ENCODE measurements around the gene ITPKA. TPM values are rescaled to one million over a fixed set of nuclear protein-coding genes. Genes with fewer than 3 reads are reported as not detected.
"Not testable (repeated sequence)": the region's sequence is repeated elsewhere in the genome, so short reads cannot be mapped to it uniquely, and the experiment has no call there.

The ITPKA gene
- under 1 TPM; 0.20 to 0.47 (median 0.27) TPM for total RNA-seq

DNA sequence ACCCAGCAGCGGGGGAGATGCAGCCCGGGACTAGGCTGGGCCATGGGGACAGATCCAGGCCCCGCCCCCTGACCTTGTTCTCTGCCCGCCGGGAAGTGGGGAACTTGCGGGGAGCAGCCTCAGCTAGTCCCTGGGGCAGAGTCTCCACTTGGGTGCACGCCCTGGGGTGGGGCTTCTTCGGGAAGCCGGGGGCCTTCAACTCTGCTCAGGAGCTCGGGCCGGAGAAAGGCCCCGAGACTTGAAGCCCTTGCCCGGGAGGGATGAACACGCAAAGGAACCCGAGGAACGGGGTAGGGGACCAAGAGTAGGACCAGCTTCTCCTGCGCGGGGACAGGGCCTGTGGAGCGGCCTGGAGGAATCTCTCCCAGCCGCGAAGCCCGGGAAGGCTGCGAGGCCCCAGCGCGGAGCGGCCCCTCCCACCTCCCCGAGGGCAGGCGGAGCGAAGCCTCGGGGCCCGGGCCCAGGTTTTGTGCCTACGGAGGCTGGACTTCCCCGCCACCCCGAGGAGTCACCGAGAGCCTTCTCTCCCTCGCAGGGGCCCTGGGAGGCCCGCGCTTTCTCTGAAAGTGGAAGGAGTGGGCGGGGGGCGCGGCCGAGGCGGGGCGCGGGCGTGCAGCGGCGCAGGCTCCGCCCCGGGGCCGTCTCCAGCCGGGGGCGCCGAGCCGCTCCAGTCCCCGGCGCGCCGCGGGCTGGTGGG is at the start of gene ITPKA:
Gene ITPKA, plus strand, starts transcription at position 670 of the 697 bp plus-strand sequence. CDS start 54 bp downstream, outside the sequence.
- H3K9me3 Mint-ChIP-seq: no peaks in the 10 kb centered on the region
- H3K4me1 Mint-ChIP-seq (ENCODE audit: low read depth): peaks cover 26% of the 10 kb centered on the region
- DNase-seq: peak; percentile 88
- peak; percentile 87 to 90 for ATAC-seq
- H3K36me3 Mint-ChIP-seq (ENCODE audit: insufficient read depth): no peaks in the 10 kb centered on the region
- peaks cover 37% of the 10 kb centered on the region for H3K27me3 Mint-ChIP-seq (ENCODE audit: low read depth)
- peak within 1 kb of the TSS; percentile 75 for H3K4me3 Mint-ChIP-seq

DNA sequence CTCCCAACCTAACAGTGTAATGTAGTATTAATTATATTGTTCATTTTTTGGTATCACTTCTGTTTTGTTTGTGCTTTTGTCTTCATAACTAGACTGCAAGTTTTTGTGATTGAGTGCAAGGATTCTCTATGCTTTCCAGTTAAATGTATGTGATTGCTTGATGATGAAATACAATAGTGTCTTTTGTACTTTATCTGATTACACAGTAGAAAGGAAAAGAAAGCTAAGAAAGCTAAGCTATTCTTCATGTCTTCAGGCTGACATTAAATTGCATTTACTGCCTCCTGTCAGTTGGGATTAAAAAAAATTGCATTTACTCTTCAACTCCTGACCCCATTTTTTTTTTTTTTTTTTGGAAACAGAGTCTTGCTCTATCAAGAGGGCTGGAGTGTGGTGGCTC is 48.3 kb upstream of the ITPKA start:
- Mint-ChIP-seq H3K27me3 (ENCODE audit: low read depth) (no peaks in the 10 kb centered on the region), H3K9me3 (no peaks in the 10 kb centered on the region), H3K36me3 (ENCODE audit: insufficient read depth) (peaks cover 16% of the 10 kb centered on the region), H3K4me1 (ENCODE audit: low read depth) (peaks cover 15% of the 10 kb centered on the region), H3K4me3 (no peak overlapping the region)
- no peak for DNase-seq
- ATAC-seq: no peak

DNA sequence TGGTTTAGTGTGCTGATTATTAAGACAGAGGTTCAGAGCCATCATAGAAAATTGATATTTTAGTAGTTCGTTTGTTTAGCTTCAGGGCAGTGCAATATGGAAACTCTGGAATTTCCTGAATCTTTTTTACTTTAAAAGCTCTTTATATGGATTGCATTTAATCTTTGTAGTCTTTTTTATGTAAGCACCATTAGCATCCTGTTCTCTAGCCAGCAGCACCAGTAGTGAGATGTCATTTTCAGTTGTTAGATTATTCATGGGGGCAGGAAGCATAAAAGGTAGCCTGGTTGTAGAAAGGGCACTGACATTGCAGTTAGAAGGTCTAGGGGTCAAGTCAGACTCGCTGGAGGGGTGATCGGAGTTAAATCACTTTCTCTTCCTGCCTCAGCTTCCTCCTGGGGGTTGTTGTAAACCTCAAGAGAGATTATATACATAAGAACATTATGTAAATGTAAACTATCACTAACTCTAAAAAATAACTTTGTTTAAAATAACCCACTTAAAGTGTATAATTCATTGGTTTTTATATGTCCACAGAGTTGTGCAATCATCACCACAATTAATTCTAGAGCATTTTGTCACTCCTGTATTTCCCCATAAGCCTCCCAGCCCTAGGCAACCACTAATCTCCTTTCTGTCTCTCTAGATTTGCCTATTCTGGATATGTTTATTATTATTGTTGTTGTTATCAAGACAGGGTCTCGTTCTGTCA is 31.4 kb upstream of the ITPKA start:
- no peaks in the 10 kb centered on the region for H3K27me3 Mint-ChIP-seq (ENCODE audit: low read depth)
- H3K9me3 Mint-ChIP-seq: no peaks in the 10 kb centered on the region
- no peak for ATAC-seq
- H3K36me3 Mint-ChIP-seq (ENCODE audit: insufficient read depth): peaks cover 31% of the 10 kb centered on the region
- H3K4me1 Mint-ChIP-seq (ENCODE audit: low read depth): peaks cover 7% of the 10 kb centered on the region
- DNase-seq: no peak
- H3K4me3 Mint-ChIP-seq: no peak overlapping the region

DNA sequence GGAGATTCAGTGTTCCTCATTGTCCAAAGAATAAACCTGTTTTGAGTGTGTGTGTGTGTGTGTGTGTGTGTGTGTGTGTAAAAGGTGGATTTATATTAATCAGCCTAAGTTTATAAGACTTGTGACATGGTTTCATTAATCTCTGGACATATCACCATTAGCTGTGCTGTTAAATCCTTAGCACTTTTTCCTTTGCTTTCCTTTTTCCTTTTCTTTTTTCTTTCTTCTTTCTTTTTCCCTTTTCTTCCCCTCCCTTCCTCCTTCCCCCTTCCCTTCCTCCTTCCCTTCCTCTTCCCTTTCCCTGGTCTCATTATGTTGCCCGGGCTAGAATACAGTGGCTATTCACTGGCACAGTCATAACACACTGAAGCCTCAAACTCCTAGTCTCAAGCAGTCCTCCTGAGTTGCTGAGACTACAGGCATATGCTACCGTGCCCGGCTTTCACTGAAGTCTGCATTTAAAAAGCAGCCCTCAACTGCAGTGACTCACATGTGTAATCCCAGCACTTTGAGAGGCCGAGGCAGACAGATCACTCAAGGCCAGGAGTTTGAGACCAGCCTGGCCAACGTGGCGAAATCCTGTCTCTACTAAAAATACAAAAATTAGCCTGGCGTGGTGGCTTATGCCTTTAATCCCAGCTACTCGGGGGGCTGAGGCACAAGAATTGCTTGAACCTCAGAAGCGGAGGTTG is 28.6 kb upstream of the ITPKA start:
- Mint-ChIP-seq H3K4me3 (no peak overlapping the region), H3K27me3 (ENCODE audit: low read depth) (no peaks in the 10 kb centered on the region), H3K36me3 (ENCODE audit: insufficient read depth) (peaks cover 25% of the 10 kb centered on the region), H3K9me3 (no peaks in the 10 kb centered on the region), H3K4me1 (ENCODE audit: low read depth) (peaks cover 7% of the 10 kb centered on the region)
- ATAC-seq (no peak), DNase-seq (no peak)

DNA sequence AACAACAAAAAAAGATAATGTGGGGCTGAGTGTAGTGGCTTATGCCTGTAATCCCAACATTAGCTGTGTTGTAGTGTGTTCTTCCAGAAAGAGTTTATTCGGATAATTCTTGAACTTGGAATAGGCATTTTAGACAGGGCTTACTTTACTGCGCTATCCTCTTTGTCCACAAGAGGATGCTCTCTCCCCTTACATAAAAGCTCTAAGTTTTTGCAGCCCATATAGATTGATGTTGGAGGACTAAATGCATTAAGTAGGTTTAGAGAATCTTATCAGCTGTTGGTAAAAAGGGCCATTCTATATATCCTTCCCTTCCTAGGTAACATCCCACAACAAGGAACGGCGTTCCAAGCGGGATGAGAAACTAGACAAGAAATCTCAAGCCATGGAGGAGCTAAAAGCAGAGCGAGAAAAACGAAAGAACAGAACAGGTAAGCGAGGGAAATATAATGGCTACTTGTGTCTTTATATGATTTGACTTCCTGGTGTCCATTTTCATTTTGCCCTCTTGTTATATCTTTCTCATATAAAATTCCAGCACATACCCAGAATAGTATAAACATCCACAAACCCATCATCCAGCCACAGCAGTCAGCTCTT is 27.8 kb upstream of the ITPKA start:
- no peak for DNase-seq
- H3K4me1 Mint-ChIP-seq (ENCODE audit: low read depth): peaks cover 7% of the 10 kb centered on the region
- H3K4me3 Mint-ChIP-seq: no peak overlapping the region
- ATAC-seq: no peak
- no peaks in the 10 kb centered on the region for H3K9me3 Mint-ChIP-seq
- H3K27me3 Mint-ChIP-seq (ENCODE audit: low read depth): no peaks in the 10 kb centered on the region
- H3K36me3 Mint-ChIP-seq (ENCODE audit: insufficient read depth): peaks cover 28% of the 10 kb centered on the region

DNA sequence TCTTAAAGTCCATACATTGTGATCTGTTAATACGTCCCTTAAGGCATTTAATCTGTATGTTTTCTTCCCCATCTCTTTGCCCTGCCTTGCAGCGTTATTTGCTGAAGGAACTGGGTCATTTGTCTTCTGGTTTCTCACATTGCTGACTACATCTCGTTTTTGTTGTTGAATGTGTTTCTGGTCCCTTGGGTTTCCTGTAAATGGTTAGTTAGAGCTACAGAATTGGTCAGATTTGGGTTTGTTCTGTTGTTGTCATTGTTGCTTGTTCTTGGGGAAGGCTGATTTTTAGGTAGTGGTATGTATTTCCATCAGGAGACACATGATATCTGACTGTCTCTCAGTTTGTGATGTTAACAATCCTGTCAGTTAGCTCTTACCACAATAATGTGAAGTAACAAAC is 27.0 kb upstream of the ITPKA start:
- peaks cover 7% of the 10 kb centered on the region for H3K4me1 Mint-ChIP-seq (ENCODE audit: low read depth)
- no peaks in the 10 kb centered on the region for H3K27me3 Mint-ChIP-seq (ENCODE audit: low read depth)
- H3K4me3 Mint-ChIP-seq: no peak overlapping the region
- ATAC-seq (no peak), DNase-seq (no peak)
- peaks cover 33% of the 10 kb centered on the region for H3K36me3 Mint-ChIP-seq (ENCODE audit: insufficient read depth)
- no peaks in the 10 kb centered on the region for H3K9me3 Mint-ChIP-seq

DNA sequence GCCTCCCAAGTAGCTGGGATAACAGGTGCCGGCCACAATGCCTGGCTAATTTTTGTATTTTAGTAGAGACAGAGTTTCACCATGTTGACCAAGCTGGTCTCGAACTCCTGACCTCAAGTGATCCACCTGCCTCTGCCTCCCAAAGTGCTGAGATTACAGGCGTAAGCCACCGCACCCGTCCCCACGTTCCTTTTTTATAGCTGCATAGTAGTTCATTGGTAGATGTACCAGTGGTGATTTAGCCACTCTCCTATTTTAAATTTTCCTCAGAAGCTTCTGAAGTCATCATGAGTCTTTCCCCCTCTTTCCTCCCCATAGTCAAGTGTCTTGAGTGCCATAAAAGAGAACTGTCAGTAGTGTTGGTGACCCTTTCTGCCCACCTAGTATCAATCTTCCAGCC is 24.0 kb upstream of the ITPKA start:
- H3K9me3 Mint-ChIP-seq; H3K27me3 Mint-ChIP-seq (ENCODE audit: low read depth); ATAC-seq; H3K4me1 Mint-ChIP-seq (ENCODE audit: low read depth); H3K4me3 Mint-ChIP-seq; DNase-seq: not testable (repeated sequence)
- H3K36me3 Mint-ChIP-seq (ENCODE audit: insufficient read depth): peaks cover 34% of the 10 kb centered on the region

DNA sequence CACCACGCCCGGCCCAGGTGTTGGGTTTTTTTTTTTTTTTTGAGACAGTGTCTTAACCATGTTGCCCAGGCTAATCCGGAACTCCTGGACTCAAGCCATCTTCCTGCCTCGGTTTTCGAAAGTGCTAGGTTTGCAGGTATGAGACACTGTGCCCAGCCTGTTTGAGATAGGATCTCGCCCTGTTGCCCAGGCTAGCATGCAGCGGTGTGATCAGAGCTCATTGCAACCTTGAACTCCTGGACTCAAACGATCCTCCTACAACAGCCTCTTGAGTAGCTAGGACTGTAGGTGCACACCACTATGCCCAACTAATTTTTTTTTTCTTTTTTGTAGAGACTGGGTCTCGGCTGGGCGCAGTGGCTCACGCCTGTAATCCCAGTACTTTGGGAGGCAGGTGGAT is 20.3 kb upstream of the ITPKA start:
- Mint-ChIP-seq H3K9me3 (no peaks in the 10 kb centered on the region), H3K36me3 (ENCODE audit: insufficient read depth) (peaks cover 43% of the 10 kb centered on the region), H3K4me1 (ENCODE audit: low read depth) (no peaks in the 10 kb centered on the region), H3K27me3 (ENCODE audit: low read depth) (no peaks in the 10 kb centered on the region), H3K4me3 (no peak overlapping the region)
- ATAC-seq (no peak), DNase-seq (no peak)

DNA sequence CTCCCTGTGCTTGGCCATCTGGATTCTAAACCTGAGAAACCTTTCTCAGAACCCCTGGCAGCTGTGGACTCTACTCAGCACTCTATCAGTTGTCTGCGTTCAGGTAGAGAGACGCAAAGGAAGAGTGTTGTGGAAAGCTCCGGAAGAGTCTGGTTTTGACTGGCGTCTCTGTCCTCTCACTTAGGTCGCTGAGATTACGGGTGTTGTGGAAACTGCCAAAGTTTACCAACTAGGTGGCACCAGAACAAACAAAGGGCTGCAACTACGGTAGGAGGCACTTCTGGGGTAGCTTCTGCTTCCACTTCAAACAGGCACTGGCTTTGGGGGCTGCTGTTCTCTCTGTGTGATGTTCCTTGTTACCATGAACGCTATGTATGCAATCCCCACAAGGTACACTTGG is 19.2 kb upstream of the ITPKA start:
- Mint-ChIP-seq H3K4me1 (ENCODE audit: low read depth) (no peaks in the 10 kb centered on the region), H3K36me3 (ENCODE audit: insufficient read depth) (peaks cover 50% of the 10 kb centered on the region), H3K9me3 (no peaks in the 10 kb centered on the region), H3K4me3 (no peak overlapping the region), H3K27me3 (ENCODE audit: low read depth) (no peaks in the 10 kb centered on the region)
- DNase-seq (no peak), ATAC-seq (no peak)

DNA sequence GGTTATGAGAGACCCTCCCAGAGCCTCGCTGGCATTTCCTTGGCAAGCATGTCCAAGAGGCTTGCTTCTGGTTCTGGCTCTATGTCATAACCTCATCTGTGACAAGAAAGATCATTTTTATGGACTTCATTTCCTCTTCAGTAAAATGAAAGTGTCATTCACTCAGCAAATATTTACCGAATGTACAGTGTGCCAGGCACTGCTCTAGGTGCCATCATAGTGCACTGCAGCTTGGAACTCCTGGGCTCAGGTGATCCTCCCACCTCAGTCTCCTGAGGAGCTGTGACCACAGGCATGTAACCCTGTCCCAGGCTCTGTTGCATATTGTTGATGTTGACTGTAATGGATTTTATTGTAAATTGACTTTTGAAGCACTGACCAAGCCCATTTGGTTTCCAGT is 18.7 kb upstream of the ITPKA start:
- H3K9me3 Mint-ChIP-seq: no peaks in the 10 kb centered on the region
- no peaks in the 10 kb centered on the region for H3K4me1 Mint-ChIP-seq (ENCODE audit: low read depth)
- H3K27me3 Mint-ChIP-seq (ENCODE audit: low read depth): no peaks in the 10 kb centered on the region
- H3K36me3 Mint-ChIP-seq (ENCODE audit: insufficient read depth): peaks cover 46% of the 10 kb centered on the region
- ATAC-seq: no peak
- no peak for DNase-seq
- no peak overlapping the region for H3K4me3 Mint-ChIP-seq

DNA sequence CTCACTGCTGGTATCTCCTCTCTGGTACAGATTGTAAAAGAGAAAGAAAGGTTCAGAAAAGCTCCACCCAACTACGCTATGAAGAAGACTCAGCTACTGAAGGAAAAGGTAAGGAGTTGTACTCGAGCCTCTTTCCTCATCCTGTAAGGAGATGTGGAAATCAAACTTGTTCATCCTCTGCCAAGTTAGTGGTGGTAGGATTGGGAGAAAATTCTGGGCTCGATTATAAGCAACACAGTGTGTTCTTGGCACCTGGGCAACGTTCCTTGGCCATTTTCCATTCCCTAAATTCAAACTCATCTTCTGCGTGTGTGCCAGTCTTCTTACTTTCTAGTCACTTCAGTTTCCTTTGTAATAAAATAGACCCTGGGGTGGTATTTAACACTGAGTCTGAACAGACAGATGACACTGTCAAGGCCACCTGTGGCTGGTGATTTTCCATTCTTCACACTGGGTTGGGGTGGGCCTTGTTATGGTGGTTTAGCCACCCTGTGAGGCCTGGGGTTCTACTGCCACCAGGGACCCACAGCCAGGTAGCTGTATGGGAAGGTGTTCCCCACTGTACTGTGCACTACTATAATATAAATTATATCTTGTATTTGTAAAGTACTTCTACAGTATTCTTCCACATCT is 17.1 kb upstream of the ITPKA start:
- Mint-ChIP-seq H3K4me3 (no peak overlapping the region), H3K4me1 (ENCODE audit: low read depth) (no peaks in the 10 kb centered on the region), H3K9me3 (no peaks in the 10 kb centered on the region), H3K27me3 (ENCODE audit: low read depth) (no peaks in the 10 kb centered on the region), H3K36me3 (ENCODE audit: insufficient read depth) (peaks cover 45% of the 10 kb centered on the region)
- no peak for ATAC-seq
- DNase-seq: no peak

DNA sequence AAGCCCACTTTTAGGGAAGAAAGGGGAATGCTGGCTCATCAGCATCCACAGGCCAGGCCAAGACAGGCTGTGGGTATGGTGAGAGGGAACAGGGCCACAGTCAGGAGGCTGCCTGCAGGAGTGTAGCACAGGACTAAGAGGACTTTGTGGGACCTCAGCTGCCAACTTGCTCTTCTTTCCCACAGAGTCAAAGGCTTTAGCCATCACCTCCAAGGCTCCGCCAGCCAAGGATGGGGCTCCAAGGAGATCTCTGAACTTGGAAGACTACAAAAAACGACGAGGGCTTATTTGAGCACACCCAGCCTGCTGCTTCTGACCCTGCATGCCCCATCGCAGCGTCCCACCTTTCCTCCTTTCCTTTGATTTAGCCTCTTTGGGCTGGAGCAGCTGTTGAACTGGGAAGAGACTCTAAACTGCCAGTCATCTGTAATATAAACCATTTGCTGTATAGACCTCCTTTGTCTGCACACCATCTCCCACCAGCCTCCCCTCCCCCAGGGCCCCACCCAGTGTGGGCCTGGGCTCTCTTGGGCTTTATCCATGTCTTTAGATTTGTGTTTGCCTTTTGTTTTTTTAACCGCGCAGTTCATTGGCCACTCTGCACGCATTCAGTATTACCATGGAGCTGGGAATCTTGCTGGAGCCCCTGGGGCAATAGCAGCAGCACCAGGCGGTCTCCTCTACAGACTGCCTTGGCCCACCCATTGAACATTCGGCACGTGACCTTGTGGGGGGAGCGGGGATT is 13.1 kb upstream of the ITPKA start:
- no peak overlapping the region for H3K4me3 Mint-ChIP-seq
- ATAC-seq: no peak
- no peaks in the 10 kb centered on the region for H3K9me3 Mint-ChIP-seq
- peaks cover 18% of the 10 kb centered on the region for H3K4me1 Mint-ChIP-seq (ENCODE audit: low read depth)
- no peak for DNase-seq
- no peaks in the 10 kb centered on the region for H3K27me3 Mint-ChIP-seq (ENCODE audit: low read depth)
- peaks cover 38% of the 10 kb centered on the region for H3K36me3 Mint-ChIP-seq (ENCODE audit: insufficient read depth)

DNA sequence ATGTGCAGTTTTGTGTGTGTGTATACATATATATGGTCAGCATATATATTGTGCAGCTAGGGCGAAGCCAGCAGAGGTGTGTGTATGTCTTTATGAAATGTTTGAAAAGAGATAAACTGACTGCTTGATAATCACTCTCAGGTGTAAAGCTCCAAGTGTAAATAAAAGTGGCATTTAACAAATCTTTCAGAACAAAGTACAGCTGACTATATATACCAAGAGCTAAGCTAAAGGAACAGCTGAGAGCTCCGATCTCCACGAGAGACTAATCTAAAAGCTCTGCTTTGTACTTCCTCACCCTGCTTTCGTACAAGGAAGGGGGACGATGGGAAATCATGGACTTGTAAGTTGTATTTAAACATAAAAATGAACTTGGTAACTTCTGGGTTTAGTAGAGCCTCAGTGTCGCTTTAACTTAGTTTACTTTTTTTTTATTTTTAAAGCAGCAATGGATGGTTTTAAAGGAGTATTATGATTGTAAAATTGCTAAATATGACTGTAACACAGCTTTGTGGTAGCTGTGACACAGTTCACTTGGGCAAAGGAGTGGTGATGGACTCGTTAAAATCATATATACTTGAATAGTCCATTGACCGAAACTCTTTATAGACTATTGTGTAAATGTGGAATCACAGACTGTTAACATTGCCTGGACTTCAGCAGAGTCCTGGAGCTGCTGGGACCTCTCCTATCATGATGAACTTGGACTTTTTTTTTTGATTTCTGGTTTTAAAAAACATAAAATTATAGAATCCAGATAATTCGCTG is 11.4 kb upstream of the ITPKA start:
- peaks cover 18% of the 10 kb centered on the region for H3K4me1 Mint-ChIP-seq (ENCODE audit: low read depth)
- peaks cover 24% of the 10 kb centered on the region for H3K36me3 Mint-ChIP-seq (ENCODE audit: insufficient read depth)
- no peak overlapping the region for H3K4me3 Mint-ChIP-seq
- ATAC-seq (no peak), DNase-seq (no peak)
- no peaks in the 10 kb centered on the region for H3K9me3 Mint-ChIP-seq
- no peaks in the 10 kb centered on the region for H3K27me3 Mint-ChIP-seq (ENCODE audit: low read depth)
